Glutamatergic neuron (in vitro differentiated cells): ENCODE measurements around the gene PALMD. TPM values are rescaled to one million over a fixed set of nuclear protein-coding genes. Genes with fewer than 3 reads are reported as not detected.
A peak's percentile ranks its signal among the peaks of the same experiment; 100 is the strongest.

Experiments
- DNase-seq: peaks from one replicate; pipeline ENCODE4 v3.0.0; 2022
- H3K27ac Mint-ChIP-seq: one replicate; pipeline ENCODE4 v1.8.0; 2020; ENCODE audit warnings: mild to moderate bottlenecking, mixed read lengths, inconsistent platforms; ENCODE audit not compliant: unreplicated experiment
- H3K27me3 Mint-ChIP-seq: one replicate; pipeline ENCODE4 v1.8.0; 2020; ENCODE audit warnings: mild to moderate bottlenecking, moderate library complexity, mixed read lengths, inconsistent platforms; ENCODE audit not compliant: unreplicated experiment
- H3K36me3 Mint-ChIP-seq: one replicate; pipeline ENCODE4 v1.8.0; 2020; ENCODE audit warnings: mild to moderate bottlenecking, mixed read lengths, inconsistent platforms; ENCODE audit not compliant: unreplicated experiment
- H3K4me1 Mint-ChIP-seq: one replicate; pipeline ENCODE4 v1.8.0; 2020; ENCODE audit warnings: mild to moderate bottlenecking, low read depth, mixed read lengths, inconsistent platforms; ENCODE audit not compliant: unreplicated experiment
- H3K4me3 Mint-ChIP-seq: one replicate; pipeline ENCODE4 v1.8.0; 2020; ENCODE audit warnings: mild to moderate bottlenecking, mixed read lengths, inconsistent platforms; ENCODE audit not compliant: unreplicated experiment
- H3K9me3 Mint-ChIP-seq: one replicate; pipeline ENCODE4 v1.8.0; 2020; ENCODE audit warnings: mild to moderate bottlenecking, moderate library complexity, mixed read lengths, inconsistent platforms; ENCODE audit not compliant: unreplicated experiment
- CTCF ChIP-seq: fragments of 200-600 bp; sonication (generic); IDR thresholded peaks from one replicate; pipeline ENCODE4 v1.5.0; 2021; ENCODE audit not compliant: partially characterized antibody, unreplicated experiment
- total RNA-seq: library from RNA; stranded (reverse); fragmentation: NEBNext Ultra II Directional; extraction: Animal tissue kit (Norgen Biotek cat#: 25700); gene quantifications from one replicate; pipeline ENCODE4 v1.2.1, GENCODE V29; 2021; ENCODE audit not compliant: unreplicated experiment

Gene PALMD
- total RNA-seq, 1 donor from 2014 or later = 5.1 TPM

- Mint-ChIP-seq H3K4me1 (peaks cover 17% of the 10 kb centered on the region), H3K27ac (peak overlapping the region; percentile 19), H3K27me3 (no peaks in the 10 kb centered on the region), H3K9me3 (no peaks in the 10 kb centered on the region), H3K4me3 (no peak overlapping the region), H3K36me3 (no peaks in the 10 kb centered on the region)
- TF ChIP-seq CTCF = no peak
- no peak for DNase-seq
Observed at GRCh38 chr1:99629164-99629563, 16.7 kb upstream of the PALMD start.

GRCh38 chr1:99634971-99635624 lies 10.8 kb upstream of the PALMD start:
- no peaks in the 10 kb centered on the region for H3K27me3 Mint-ChIP-seq
- H3K36me3 Mint-ChIP-seq = no peaks in the 10 kb centered on the region
- H3K4me3 Mint-ChIP-seq = no peak overlapping the region
- no peak for TF ChIP-seq CTCF
- H3K4me1 Mint-ChIP-seq = peaks cover 16% of the 10 kb centered on the region
- no peak overlapping the region for H3K27ac Mint-ChIP-seq
- no peaks in the 10 kb centered on the region for H3K9me3 Mint-ChIP-seq
- no peak for DNase-seq

- no peak for DNase-seq
- no peak for TF ChIP-seq CTCF
- H3K27me3 Mint-ChIP-seq = no peaks in the 10 kb centered on the region
- H3K4me1 Mint-ChIP-seq = peaks cover 10% of the 10 kb centered on the region
- H3K27ac Mint-ChIP-seq = no peak overlapping the region
- no peaks in the 10 kb centered on the region for H3K36me3 Mint-ChIP-seq
- H3K9me3 Mint-ChIP-seq = no peaks in the 10 kb centered on the region
- no peak overlapping the region for H3K4me3 Mint-ChIP-seq
Observed at GRCh38 chr1:99635664-99636063, 10.2 kb upstream of the PALMD start.

GRCh38 chr1:99636647-99637175 lies 9.2 kb upstream of the PALMD start:
- Mint-ChIP-seq H3K27me3 (no peaks in the 10 kb centered on the region), H3K4me3 (no peak overlapping the region), H3K4me1 (peaks cover 5% of the 10 kb centered on the region), H3K27ac (no peak overlapping the region), H3K9me3 (no peaks in the 10 kb centered on the region), H3K36me3 (no peaks in the 10 kb centered on the region)
- no peak for TF ChIP-seq CTCF
- no peak for DNase-seq

- DNase-seq = no peak
- Mint-ChIP-seq H3K36me3 (no peaks in the 10 kb centered on the region), H3K27ac (no peak overlapping the region), H3K4me1 (peaks cover 5% of the 10 kb centered on the region), H3K4me3 (no peak overlapping the region), H3K9me3 (no peaks in the 10 kb centered on the region), H3K27me3 (no peaks in the 10 kb centered on the region)
- TF ChIP-seq CTCF = no peak
Observed at GRCh38 chr1:99638853-99639252, 7.1 kb upstream of the PALMD start.
